Measurements from ENCODE around the gene CLCA1. TPM values are rescaled to one million over a fixed set of nuclear protein-coding genes. Genes with fewer than 3 reads are reported as not detected.

Gene CLCA1
- total RNA-seq, 8 experiments from 2014 or later, result 0.09 TPM; not detected in 7

DNA sequence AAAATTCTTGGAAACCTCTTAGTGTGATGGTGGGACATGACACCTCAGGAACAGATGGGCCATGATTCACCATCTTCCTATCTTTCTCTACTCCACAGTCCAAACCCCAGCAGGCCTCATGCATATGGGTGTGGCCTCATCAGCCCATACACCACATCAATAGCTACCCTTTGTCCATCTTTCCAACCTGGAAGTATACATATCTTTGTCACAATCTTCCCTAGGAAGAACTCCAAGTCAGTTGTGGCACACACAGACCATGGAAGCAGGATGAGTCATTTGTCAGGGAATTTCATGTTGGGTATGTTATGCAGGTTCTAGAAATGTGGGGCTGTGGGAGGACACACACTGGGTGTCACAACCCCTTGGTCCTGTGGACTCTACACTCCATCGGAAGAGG lies 47.6 kb downstream of the CLCA1 start:
- in situ Hi-C loops (cut with MboI; ENCODE audit: low pct_unique_long_range_greater_than_20kb in 2 of 9, low sequenced_read_pairs in 9 of 9, unreplicated experiment in 9 of 9), result loop anchor here in 1 of 9 experiments (25.0 kb wide), 1 partner anchor 171 kb away; no protein-coding TSS in a partner anchor
- Histone ChIP-seq H3K4me3 (no peak overlapping the region), H3K4me1 (replicated peaks in 1 of 2) (no peaks in the 10 kb centered on the region), H3K27ac (no peak overlapping the region)
- peak in 2 of 8 experiments; percentile 59 to 83 for ATAC-seq (replicated peaks in 6 of 8)
- WGBS, 10 experiments, result 70 to 100% (median 100%) methylated on average over 1 of the region's 1 CpG; no CpG with 5 or more reads in 3 of the 10 experiments

DNA sequence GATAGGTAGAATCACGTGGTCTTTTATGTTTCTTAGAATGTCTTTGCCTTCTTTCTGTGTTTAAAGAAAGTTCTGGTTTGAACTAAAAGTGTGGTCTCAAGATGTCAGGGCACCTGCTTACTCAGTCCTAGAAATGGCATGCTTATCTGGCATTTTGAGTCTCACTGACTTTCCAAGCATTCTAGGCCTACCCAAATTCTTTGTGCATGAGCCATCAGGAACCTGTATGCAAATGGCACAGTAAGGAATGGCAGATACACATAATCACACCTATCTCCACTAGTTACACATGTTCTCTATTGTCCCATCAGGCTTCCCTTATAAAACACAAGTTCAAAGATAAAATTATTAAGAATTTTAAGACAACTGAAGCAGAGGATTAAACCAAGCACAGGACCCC lies 48.6 kb downstream of the CLCA1 start:
- H3K4me3 ChIP-seq, result no peak overlapping the region
- H3K27ac ChIP-seq, result no peak overlapping the region
- 8 to 80% (median 38%) methylated on average over 1 of the region's 1 CpG; no CpG with 5 or more reads in 1 of the 10 experiments for WGBS, 10 experiments
- no peak for ATAC-seq (replicated peaks in 6 of 8)
- in situ Hi-C loops (cut with MboI; ENCODE audit: low pct_unique_long_range_greater_than_20kb in 2 of 9, low sequenced_read_pairs in 9 of 9, unreplicated experiment in 9 of 9), result loop anchor here in 1 of 9 experiments (25.0 kb wide), 1 partner anchor 170 kb away; no protein-coding TSS in a partner anchor
- no peaks in the 10 kb centered on the region for H3K4me1 ChIP-seq (replicated peaks in 1 of 2)

GRCh38 chr1:86520789-86521521 lies 52.2 kb downstream of the CLCA1 start:
- in situ Hi-C loops (cut with MboI; ENCODE audit: low pct_unique_long_range_greater_than_20kb in 2 of 9, low sequenced_read_pairs in 9 of 9, unreplicated experiment in 9 of 9), result loop anchor here in 1 of 9 experiments (25.0 kb wide), 1 partner anchor 166 kb away; no protein-coding TSS in a partner anchor
- 44 to 100% (median 90%) methylated on average over 2 to 4 of the region's 4 CpGs for whole genome bisulfite sequencing, 10 experiments
- ATAC-seq (replicated peaks in 6 of 8), result no peak

DNA sequence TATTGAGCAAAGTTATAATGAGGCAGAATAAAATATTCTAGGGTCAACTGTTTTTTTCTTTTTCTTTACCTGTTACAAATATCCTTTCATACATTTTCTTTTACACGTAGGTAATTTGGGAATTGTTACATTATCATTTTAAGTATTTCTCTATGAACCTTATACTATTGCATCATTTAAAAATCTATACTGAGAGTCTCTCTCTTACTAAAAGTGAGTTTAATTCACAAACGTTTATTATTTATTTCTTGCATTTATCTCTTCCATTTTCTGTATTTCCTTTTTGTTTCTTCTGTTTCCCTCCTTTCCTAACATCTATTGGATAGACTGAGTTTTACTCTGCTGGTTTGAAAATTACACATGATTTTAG lies 52.8 kb downstream of the CLCA1 start:
- Histone ChIP-seq H3K4me3 (no peak overlapping the region), H3K4me1 (replicated peaks in 1 of 2) (no peaks in the 10 kb centered on the region), H3K27ac (no peak overlapping the region)
- in situ Hi-C loops (cut with MboI; ENCODE audit: low pct_unique_long_range_greater_than_20kb in 2 of 9, low sequenced_read_pairs in 9 of 9, unreplicated experiment in 9 of 9), result loop anchor here in 1 of 9 experiments (25.0 kb wide), 1 partner anchor 166 kb away; no protein-coding TSS in a partner anchor
- WGBS, 10 experiments, result 32 to 98% (median 60%) methylated on average over 2 of the region's 2 CpGs
- ATAC-seq (replicated peaks in 6 of 8), result no peak

More at GRCh38 chr1:86520789-86521521, 52.2 kb downstream of the CLCA1 start:
- H3K4me3 ChIP-seq, result no peak overlapping the region
- H3K27ac ChIP-seq, result no peak overlapping the region
- no peaks in the 10 kb centered on the region for H3K4me1 ChIP-seq (replicated peaks in 1 of 2)

GRCh38 chr1:86522240-86522639 lies 53.5 kb downstream of the CLCA1 start:
- Histone ChIP-seq H3K4me1 (replicated peaks in 1 of 2) (no peaks in the 10 kb centered on the region), H3K4me3 (no peak overlapping the region), H3K27ac (no peak overlapping the region)
- no peak for ATAC-seq (replicated peaks in 6 of 8)
- in situ Hi-C loops (cut with MboI; ENCODE audit: low pct_unique_long_range_greater_than_20kb in 2 of 9, low sequenced_read_pairs in 9 of 9, unreplicated experiment in 9 of 9), result loop anchor here in 1 of 9 experiments (25.0 kb wide), 1 partner anchor 165 kb away; no protein-coding TSS in a partner anchor
- WGBS, 10 experiments, result 0 to 83% (median 63%) methylated on average over 1 to 3 of the region's 3 CpGs

- no peak for ATAC-seq (replicated peaks in 6 of 8)
- WGBS, 10 experiments, result 55 to 100% (median 93%) methylated on average over 1 to 24 of the region's 32 CpGs; no CpG with 5 or more reads in 4 of the 10 experiments
- in situ Hi-C loops (cut with MboI; ENCODE audit: low pct_unique_long_range_greater_than_20kb in 2 of 9, low sequenced_read_pairs in 9 of 9, unreplicated experiment in 9 of 9), result loop anchor here in 1 of 9 experiments (25.0 kb wide), 1 partner anchor 163 kb away; no protein-coding TSS in a partner anchor
- Histone ChIP-seq H3K27ac (no peak overlapping the region), H3K4me1 (replicated peaks in 1 of 2) (no peaks in the 10 kb centered on the region), H3K4me3 (no peak overlapping the region)
Observed at GRCh38 chr1:86523670-86524354, 55.1 kb downstream of the CLCA1 start.

- no peak overlapping the region for H3K4me3 ChIP-seq
- WGBS, 10 experiments, result 75 to 100% (median 92%) methylated on average over 2 to 4 of the region's 4 CpGs; no CpG with 5 or more reads in 1 of the 10 experiments
- no peak overlapping the region for H3K27ac ChIP-seq
- no peaks in the 10 kb centered on the region for H3K4me1 ChIP-seq (replicated peaks in 1 of 2)
- ATAC-seq (replicated peaks in 6 of 8), result no peak
- in situ Hi-C loops (cut with MboI; ENCODE audit: low pct_unique_long_range_greater_than_20kb in 2 of 9, low sequenced_read_pairs in 9 of 9, unreplicated experiment in 9 of 9), result no loop called here
Observed at GRCh38 chr1:86527306-86527705, 58.6 kb downstream of the CLCA1 start.

GRCh38 chr1:86530211-86530845 lies 61.6 kb downstream of the CLCA1 start:
- peak in 4 of 8 experiments; percentile 58 to 77 (median 68) for ATAC-seq (replicated peaks in 6 of 8)
- WGBS, 10 experiments, result 17 to 71% (median 51%) methylated on average over 1 to 3 of the region's 3 CpGs; no CpG with 5 or more reads in 2 of the 10 experiments
- H3K4me1 ChIP-seq (replicated peaks in 1 of 2), result no peaks in the 10 kb centered on the region
- H3K27ac ChIP-seq, result no peak overlapping the region
- in situ Hi-C loops (cut with MboI; ENCODE audit: low pct_unique_long_range_greater_than_20kb in 2 of 9, low sequenced_read_pairs in 9 of 9, unreplicated experiment in 9 of 9), result no loop called here
- no peak overlapping the region for H3K4me3 ChIP-seq

DNA sequence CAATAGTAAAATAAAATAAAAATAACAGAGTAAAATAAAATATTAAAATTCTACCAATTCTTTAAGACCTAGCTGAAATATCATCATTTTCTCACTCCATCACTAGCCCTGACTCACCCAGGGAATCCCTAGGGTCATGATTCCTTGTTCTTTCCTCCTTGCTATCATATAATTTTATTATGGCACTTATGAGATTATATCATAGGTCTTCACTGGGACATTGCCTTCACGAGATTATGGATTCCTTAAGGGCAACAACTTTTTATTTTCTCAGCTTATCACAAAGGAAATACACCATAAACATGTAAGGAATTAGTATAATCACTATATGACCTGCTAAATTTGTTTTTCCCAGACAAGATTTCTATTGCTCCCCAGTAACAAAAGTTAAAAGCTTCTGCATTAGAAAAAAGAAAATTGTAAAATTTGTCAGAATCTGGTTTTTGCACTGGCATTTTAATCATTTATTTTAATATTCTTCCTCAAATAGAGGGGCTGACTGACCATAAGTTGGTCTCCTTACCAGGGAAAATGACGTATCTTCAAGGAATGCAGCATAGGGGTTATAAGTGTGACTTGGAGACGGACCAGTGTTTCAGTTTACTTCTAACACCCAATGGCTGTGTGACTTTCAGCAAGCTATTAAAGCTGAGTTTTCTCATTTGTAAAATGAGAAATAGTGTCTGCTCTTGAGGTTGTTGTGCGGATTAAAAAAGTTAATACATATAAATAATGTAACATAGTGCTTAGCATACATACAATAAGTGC lies 69.4 kb downstream of the CLCA1 start:
- Histone ChIP-seq H3K4me3 (no peak overlapping the region), H3K27ac (no peak overlapping the region), H3K4me1 (replicated peaks in 1 of 2) (peaks cover 0 to 7% of the 10 kb centered on the region in 2 donors)
- in situ Hi-C loops (cut with MboI; ENCODE audit: low pct_unique_long_range_greater_than_20kb in 2 of 9, low sequenced_read_pairs in 9 of 9, unreplicated experiment in 9 of 9), result no loop called here
- WGBS, 10 experiments, result 23 to 88% (median 78%) methylated on average over 2 to 4 of the region's 4 CpGs
- ATAC-seq (replicated peaks in 6 of 8), result no peak

DNA sequence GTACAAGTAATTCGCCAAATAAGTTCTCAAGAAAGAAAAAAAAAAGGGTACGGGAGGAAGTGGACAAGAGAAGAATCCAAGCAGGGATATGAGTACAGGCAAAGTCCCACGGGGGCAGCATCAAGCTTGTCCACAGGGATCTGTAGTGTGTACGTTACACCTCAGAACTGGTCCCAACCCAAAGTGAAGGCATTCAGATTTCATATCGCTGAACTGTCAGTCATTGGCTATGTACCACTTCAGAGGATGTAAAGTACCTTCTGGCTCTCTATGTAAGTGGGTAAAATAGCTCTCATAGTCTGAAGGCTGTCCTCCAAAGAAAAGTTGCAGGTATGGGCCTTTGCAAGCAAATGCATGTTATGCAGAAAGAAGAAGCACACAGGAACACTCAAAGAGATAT lies 70.0 kb downstream of the CLCA1 start:
- H3K4me3 ChIP-seq, result no peak overlapping the region
- peaks cover 0 to 7% of the 10 kb centered on the region in 2 donors for H3K4me1 ChIP-seq (replicated peaks in 1 of 2)
- no peak for ATAC-seq (replicated peaks in 6 of 8)
- H3K27ac ChIP-seq, result no peak overlapping the region
- in situ Hi-C loops (cut with MboI; ENCODE audit: low pct_unique_long_range_greater_than_20kb in 2 of 9, low sequenced_read_pairs in 9 of 9, unreplicated experiment in 9 of 9), result no loop called here
- 19 to 83% (median 74%) methylated on average over 3 to 5 of the region's 5 CpGs; no CpG with 5 or more reads in 1 of the 10 experiments for WGBS, 10 experiments

DNA sequence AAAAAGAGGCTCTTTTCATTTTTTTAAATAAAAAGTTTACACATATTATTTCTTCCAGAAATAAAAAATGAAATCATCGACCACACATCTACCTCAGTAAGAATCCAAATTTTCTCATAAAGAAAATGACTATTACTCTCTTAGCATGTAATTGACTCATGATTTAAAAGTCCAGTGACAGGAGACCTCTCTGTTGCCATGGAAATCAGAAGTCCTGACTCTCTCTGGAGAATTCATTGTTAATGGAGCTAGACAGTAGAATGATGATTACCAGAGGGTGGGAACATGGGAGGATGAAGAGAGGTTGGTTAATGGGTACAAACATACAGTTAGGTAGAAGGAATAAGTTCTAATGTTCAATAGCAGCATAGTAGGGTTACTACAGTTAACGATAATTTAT lies 73.1 kb downstream of the CLCA1 start:
- H3K4me1 ChIP-seq (replicated peaks in 1 of 2), result peaks cover 0 to 7% of the 10 kb centered on the region in 2 donors
- 33 to 100% (median 79%) methylated on average over 1 to 2 of the region's 2 CpGs; no CpG with 5 or more reads in 1 of the 10 experiments for WGBS, 10 experiments
- no peak overlapping the region for H3K27ac ChIP-seq
- peak in 3 of 8 experiments; percentile 48 to 62 (median 50) for ATAC-seq (replicated peaks in 6 of 8)
- no peak overlapping the region for H3K4me3 ChIP-seq
- in situ Hi-C loops (cut with MboI; ENCODE audit: low pct_unique_long_range_greater_than_20kb in 2 of 9, low sequenced_read_pairs in 9 of 9, unreplicated experiment in 9 of 9), result no loop called here

GRCh38 chr1:86542631-86543030 lies 73.9 kb downstream of the CLCA1 start:
- in situ Hi-C loops (cut with MboI; ENCODE audit: low pct_unique_long_range_greater_than_20kb in 2 of 9, low sequenced_read_pairs in 9 of 9, unreplicated experiment in 9 of 9), result no loop called here
- peaks cover 0 to 7% of the 10 kb centered on the region in 2 donors for H3K4me1 ChIP-seq (replicated peaks in 1 of 2)
- H3K27ac ChIP-seq, result no peak overlapping the region
- H3K4me3 ChIP-seq, result no peak overlapping the region
- no peak for ATAC-seq (replicated peaks in 6 of 8)

Measured in motor neuron (in vitro differentiated cells).